Posterior cingulate gyrus (tissue), 11 donors: Measurements from ENCODE around the gene KCNA10.
A peak's percentile ranks its signal among the peaks of the same experiment; 100 is the strongest.
"Not testable (repeated sequence)": the region's sequence is repeated elsewhere in the genome, so short reads cannot be mapped to it uniquely, and the experiment has no call there.

Experiments
- DNase-seq, 10 donors: peaks; one replicate each; pipeline versions ENCODE4 v3.0.0 to v3.0.0-alpha.2; 2020 to 2021; ENCODE audit warnings: mixed read lengths in 3 of 10
- intact Hi-C: fragments of 100-400 bp; cut with DNase I; formaldehyde crosslinking; loops from one replicate; pipeline ENCODE4 v1.15.1; 2023

Gene KCNA10

DNA sequence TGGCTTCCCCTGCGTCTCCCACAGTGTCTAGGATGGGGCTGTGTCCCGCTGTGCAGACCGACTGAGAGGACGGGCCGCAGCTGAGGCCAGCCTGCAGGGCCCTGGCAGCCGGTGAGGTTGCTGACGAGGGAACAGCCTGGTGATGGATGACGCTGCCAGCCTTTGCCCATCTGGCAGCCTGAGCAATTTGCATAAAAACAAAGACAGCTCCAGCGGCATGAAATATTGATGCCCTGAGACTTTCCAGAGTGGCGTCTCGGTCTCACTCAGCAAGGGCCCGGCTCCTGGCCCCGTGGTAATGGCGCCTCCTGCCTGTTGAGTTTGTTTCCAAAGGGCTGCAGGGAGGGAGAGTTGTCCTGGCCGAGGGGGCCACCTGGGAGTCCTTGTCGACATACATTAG is 19.1 kb upstream of the KCNA10 start:
- intact Hi-C loops, result no loop called here
- peak; percentile 52 to 96 (median 72) for DNase-seq

DNA sequence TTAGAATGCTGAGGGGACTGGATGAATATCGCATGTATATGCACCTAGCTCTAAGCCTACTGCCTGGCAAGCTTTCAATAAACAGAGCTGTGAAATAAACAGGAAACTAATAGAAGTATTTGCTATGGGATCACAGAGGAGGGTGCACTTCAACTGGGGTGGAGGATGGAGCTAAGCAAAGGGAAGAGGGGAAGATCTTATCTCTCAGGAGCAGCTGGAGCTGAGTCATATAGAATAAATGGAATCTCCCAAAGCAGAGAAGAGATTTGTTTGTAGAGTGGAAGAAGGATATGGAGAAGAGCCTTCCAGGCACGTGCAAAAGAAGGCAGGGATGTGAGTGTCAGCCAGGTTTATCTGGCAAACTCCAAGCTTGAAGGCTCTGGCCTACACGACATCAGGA is 17.0 kb upstream of the KCNA10 start:
- intact Hi-C loops, result no loop called here
- DNase-seq, result peak in 1 of 10 donors; percentile 22

- DNase-seq, result peak in 1 of 10 donors; percentile 66
- intact Hi-C loops, result no loop called here
These were observed 14.3 kb upstream of the KCNA10 start for GRCh38 chr1:110533230-110533629.

- intact Hi-C loops, result no loop called here
- DNase-seq, result peak in 1 of 10 donors; percentile 39
These were observed 10.0 kb upstream of the KCNA10 start for GRCh38 chr1:110529011-110529410.

GRCh38 chr1:110526201-110526780 is 7.3 kb upstream of the KCNA10 start:
- intact Hi-C loops, result no loop called here
- DNase-seq, result peak in 1 of 10 donors; percentile 34

DNA sequence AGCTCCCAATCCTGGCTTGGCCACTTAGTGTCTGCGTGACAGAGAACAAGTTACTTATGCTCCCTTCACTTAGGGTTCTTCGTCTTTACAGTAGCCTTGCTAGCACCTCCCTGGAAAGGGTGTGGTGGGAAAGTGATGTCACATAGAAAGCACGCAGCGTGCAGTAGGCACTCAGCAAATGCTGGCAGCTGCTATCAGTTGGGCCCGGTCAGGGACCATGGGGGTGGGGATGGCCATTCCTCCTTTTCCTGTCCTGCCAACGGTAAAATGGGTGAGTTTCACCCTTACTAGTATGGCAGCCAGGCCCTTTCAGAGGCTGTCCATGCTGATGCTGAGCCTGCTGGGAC is 6.2 kb upstream of the KCNA10 start:
- intact Hi-C loops, result no loop called here
- DNase-seq, result no peak

DNA sequence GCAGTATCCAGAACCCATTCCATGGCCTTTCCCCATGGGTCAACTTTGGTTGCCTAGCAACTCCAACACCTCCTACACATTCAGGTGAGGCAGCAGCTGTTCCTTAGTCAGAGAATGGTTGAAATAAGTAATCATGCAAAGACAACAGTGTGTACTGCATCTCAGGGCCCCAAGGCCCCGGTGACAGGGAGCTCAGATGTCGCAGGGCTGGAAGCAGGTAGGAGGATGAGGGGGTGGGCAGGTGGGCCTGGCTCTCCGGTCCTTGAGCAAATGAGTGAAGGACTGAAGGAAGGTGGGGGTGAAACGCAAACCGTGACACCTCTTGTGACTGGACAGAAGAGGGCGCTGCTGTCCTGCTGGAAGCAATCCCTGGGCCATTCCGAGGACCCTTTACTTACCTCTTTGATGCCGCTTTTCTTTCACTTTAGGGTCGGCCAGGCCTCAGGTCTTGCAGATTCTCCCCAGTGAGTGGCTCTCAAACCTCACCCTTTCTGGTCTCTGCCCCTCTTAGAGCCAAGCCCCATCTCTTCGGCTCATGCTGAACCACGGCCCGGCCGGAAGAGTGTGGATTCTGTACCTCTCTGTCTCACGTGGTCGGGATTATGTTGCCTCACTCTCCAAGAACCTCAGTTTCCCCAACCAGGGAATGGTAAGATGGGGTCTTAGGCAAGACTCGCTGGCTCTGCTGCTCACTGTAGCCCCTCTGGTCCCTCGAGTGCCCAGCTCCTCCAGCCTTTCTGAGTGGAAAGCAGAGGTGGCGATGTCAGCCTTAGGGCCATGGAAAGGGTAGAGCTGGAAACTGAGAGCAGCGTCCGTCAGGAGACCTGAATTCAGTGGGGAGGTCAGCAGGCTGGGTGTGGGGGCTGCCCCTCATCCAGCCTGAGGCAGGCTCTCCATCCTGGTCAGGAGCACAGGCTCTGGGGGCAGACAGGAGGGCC is 5.6 kb upstream of the KCNA10 start:
- peak; percentile 39 to 95 (median 70) for DNase-seq

GRCh38 chr1:110523011-110523410 is 4.0 kb upstream of the KCNA10 start:
- DNase-seq, result peak in 1 of 10 donors; percentile 40
- intact Hi-C loops, result loop anchor here (5.0 kb wide), 2 partner anchors 244 to 259 kb away; no protein-coding TSS in a partner anchor

More for the DNA sequence above, 5.6 kb upstream of the KCNA10 start:
- intact Hi-C loops, result loop anchor here (1.0 to 5.0 kb wide), 3 partner anchors 91 to 258 kb away; no protein-coding TSS in a partner anchor

- DNase-seq, result peak in 1 of 10 donors; percentile 57
- intact Hi-C loops, result loop anchor here (5.0 kb wide), 2 partner anchors 245 to 260 kb away; no protein-coding TSS in a partner anchor
These were observed 3.6 kb upstream of the KCNA10 start for GRCh38 chr1:110522560-110522959.

- intact Hi-C loops, result loop anchor here (5.0 kb wide), 2 partner anchors 246 to 261 kb away; no protein-coding TSS in a partner anchor
- peak in 1 of 10 donors; percentile 10 for DNase-seq
These were observed 1.9 kb upstream of the KCNA10 start for GRCh38 chr1:110520827-110521226.

- DNase-seq, result no peak
- intact Hi-C loops, result no loop called here
These were observed 3.1 kb downstream of the KCNA10 start for GRCh38 chr1:110515891-110516290.

GRCh38 chr1:110515041-110515440 is 3.9 kb downstream of the KCNA10 start:
- no peak for DNase-seq
- intact Hi-C loops, result no loop called here

DNA sequence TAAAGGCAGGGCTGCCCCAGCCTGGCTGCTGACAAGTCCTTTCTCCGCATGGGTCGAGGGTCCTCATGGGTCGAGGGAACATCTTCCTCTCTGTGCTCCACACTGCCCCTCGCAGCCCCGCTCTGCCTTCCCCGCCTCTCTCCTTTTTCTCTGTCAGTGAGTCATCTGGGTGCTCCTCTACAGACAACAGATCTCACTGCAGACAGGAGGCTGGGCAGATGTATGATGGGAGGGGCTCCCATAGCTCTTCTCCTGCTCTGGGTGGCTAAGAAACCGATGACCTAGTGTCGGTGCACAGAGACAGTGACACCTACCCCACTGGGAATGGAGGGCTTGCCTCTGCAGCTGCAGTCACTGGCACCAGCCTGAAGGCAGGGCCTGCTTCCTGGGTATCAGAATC is 5.5 kb downstream of the KCNA10 start:
- intact Hi-C loops, result no loop called here
- DNase-seq, result peak in 2 of 10 donors; percentile 52 to 81

- peak in 1 of 10 donors; percentile 5 for DNase-seq
- intact Hi-C loops, result no loop called here
These were observed 7.5 kb downstream of the KCNA10 start for GRCh38 chr1:110511436-110511835.

DNA sequence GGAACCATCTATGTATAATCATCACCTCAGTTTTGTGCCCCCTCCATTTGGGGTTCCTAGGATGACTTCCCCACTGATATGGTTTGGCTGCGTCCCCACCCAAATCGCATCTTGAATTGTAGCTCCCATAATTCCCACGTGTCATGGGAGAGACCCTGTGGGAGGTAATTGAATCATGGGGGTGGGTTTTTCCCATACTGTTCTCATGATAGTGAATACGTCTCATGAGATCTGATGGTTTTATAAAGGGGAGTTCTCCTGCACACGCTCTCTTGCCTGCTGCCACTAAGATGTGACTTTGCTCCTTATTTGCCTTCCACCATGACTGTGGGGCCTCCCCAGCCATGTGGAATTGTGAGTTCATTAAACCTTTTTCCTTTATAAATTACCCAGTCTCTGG is 8.1 kb downstream of the KCNA10 start:
- intact Hi-C loops, result not testable (repeated sequence)
- DNase-seq, result peak in 1 of 10 donors; percentile 30

DNA sequence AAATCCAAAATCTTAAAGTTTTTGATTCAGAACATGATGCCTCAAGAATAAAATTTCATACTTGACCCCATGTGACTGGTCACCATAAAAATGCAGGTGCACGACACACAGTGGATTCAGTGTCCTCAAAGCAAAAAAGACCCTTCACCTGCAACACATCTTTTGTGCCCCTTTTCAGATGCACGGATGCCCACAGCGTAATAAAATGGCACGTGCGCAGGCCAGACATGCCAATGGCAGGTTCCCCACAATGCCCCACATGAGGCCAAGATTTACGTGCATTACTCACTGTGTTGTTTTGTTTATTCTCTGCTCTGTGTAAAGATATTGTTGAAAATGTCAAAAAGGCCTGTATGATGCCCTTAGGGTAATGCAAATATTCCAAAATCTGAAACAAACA is 9.3 kb downstream of the KCNA10 start:
- intact Hi-C loops, result no loop called here
- DNase-seq, result peak in 2 of 10 donors; percentile 6 to 55

DNA sequence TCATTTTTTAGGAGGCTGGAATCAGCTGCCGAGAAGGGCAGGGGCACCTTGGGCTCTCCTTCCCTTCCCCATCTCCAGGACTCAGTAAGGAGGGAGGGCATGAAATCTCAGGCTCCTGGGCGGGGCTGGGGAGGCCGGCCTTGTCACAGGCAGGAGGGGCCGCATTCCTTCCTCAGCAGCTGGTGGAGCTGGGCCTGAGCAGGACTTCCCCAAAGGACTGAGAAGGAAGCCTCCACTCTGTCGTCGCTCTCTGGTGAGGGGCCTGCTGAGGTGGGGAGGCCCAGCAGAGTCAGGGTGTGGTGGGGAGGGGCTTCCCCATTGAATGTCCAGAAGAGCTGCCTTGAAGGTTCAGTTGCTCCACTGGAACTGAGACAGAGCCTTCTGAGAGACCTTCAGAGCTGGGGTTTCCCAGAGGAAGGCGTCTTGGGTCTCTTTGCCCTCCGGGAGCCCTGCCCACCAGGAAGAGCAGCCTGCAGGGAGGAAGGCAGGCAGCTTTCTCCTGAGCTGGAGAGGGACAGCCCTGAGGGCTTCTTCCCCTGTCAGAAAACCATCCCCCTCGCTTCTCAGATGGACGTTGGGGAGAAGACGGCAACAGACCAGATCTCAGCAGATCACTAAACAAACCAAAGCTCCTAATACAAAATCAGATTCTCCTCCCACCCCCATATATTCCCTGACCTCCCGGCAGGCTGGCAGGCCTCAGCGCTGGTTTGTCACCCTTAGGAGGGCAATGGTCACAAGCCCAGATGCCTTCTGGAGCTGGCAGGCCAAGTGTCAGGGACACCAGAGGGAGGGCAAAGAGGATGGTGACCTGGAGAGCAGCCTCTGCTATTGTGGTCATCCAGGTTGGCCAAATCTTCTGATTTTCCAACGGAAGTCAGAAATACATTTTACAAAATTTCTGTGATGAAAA is 10.7 kb downstream of the KCNA10 start:
- intact Hi-C loops, result no loop called here
- peak in 2 of 10 donors; percentile 53 to 79 for DNase-seq

GRCh38 chr1:110506541-110506940 is 12.4 kb downstream of the KCNA10 start:
- intact Hi-C loops, result no loop called here
- peak in 1 of 10 donors; percentile 12 for DNase-seq

- intact Hi-C loops, result no loop called here
- DNase-seq, result peak in 1 of 10 donors; percentile 4
These were observed 13.4 kb downstream of the KCNA10 start for GRCh38 chr1:110505596-110505995.

- intact Hi-C loops, result no loop called here
- DNase-seq, result peak in 2 of 10 donors; percentile 51 to 59
These were observed 14.7 kb downstream of the KCNA10 start for GRCh38 chr1:110504226-110504625.
